ENCODE results near the gene CNTRL. TPM values are rescaled to one million over a fixed set of nuclear protein-coding genes. Genes with fewer than 3 reads are reported as not detected.

CNTRL gene
- polyA plus RNA-seq, 1 experiment: 3.6 TPM

GRCh38 chr9:121069396-121069795 is 5.4 kb upstream of the CNTRL start:
- DNase-seq (ENCODE audit: low read depth): no peak
- ChIA-PET POLR2A (no interaction called here), CTCF (interaction anchor here (1.3 kb wide), 1 partner anchor 314 kb away, joined by 3 read pairs; no protein-coding TSS in a partner anchor)
- TF ChIP-seq CTCF (IDR thresholded peaks at IDR 0.05; ENCODE audit: insufficient read depth, low read depth, low read length): no peak
- Histone ChIP-seq H3K4me3 (ENCODE audit: low read depth, low read length) (no peak overlapping the region), H3K36me3 (ENCODE audit: control insufficient read depth, insufficient read depth, low read length) (no peaks in the 10 kb centered on the region), H3K27me3 (ENCODE audit: control insufficient read depth, insufficient read depth, low read length) (no peaks in the 10 kb centered on the region)

GRCh38 chr9:121071370-121071755 is 3.4 kb upstream of the CNTRL start:
- no peaks in the 10 kb centered on the region for H3K27me3 ChIP-seq (ENCODE audit: control insufficient read depth, insufficient read depth, low read length)
- CTCF ChIA-PET: interaction anchor here (0.8 to 3.2 kb wide), 13 partner anchors 10 to 316 kb away, joined by 3 to 38 read pairs (median 5); no protein-coding TSS in a partner anchor
- peak overlapping the region; percentile 35 for H3K4me3 ChIP-seq (ENCODE audit: low read depth, low read length)
- POLR2A ChIA-PET: no interaction called here
- TF ChIP-seq CTCF (IDR thresholded peaks at IDR 0.05; ENCODE audit: insufficient read depth, low read depth, low read length): no peak
- no peak for DNase-seq (ENCODE audit: low read depth)
- no peaks in the 10 kb centered on the region for H3K36me3 ChIP-seq (ENCODE audit: control insufficient read depth, insufficient read depth, low read length)

- no peaks in the 10 kb centered on the region for H3K27me3 ChIP-seq (ENCODE audit: control insufficient read depth, insufficient read depth, low read length)
- no peaks in the 10 kb centered on the region for H3K36me3 ChIP-seq (ENCODE audit: control insufficient read depth, insufficient read depth, low read length)
- POLR2A ChIA-PET: no interaction called here
- CTCF ChIA-PET: interaction anchor here (0.8 to 3.2 kb wide), 16 partner anchors 8 to 316 kb away, joined by 3 to 38 read pairs (median 4); no protein-coding TSS in a partner anchor
- TF ChIP-seq CTCF (IDR thresholded peaks at IDR 0.05; ENCODE audit: insufficient read depth, low read depth, low read length): peak; percentile 36
- H3K4me3 ChIP-seq (ENCODE audit: low read depth, low read length): peak overlapping the region; percentile 35
- DNase-seq (ENCODE audit: low read depth): no peak
These were observed 2.9 kb upstream of the CNTRL start for GRCh38 chr9:121071756-121072421.

- Histone ChIP-seq H3K27me3 (ENCODE audit: control insufficient read depth, insufficient read depth, low read length) (no peaks in the 10 kb centered on the region), H3K4me3 (ENCODE audit: low read depth, low read length) (no peak overlapping the region), H3K36me3 (ENCODE audit: control insufficient read depth, insufficient read depth, low read length) (no peaks in the 10 kb centered on the region)
- no peak for TF ChIP-seq CTCF (IDR thresholded peaks at IDR 0.05; ENCODE audit: insufficient read depth, low read depth, low read length)
- CTCF ChIA-PET: interaction anchor here (0.6 to 3.2 kb wide), 7 partner anchors 9 to 520 kb away, joined by 3 to 38 read pairs (median 5); no protein-coding TSS in a partner anchor
- no peak for DNase-seq (ENCODE audit: low read depth)
- POLR2A ChIA-PET: interaction anchor here (0.5 to 0.8 kb wide), 3 partner anchors 205 to 851 kb away, joined by 4 to 22 read pairs (median 6); no protein-coding TSS in a partner anchor
These were observed 1.7 kb upstream of the CNTRL start for GRCh38 chr9:121073038-121073437.

DNA sequence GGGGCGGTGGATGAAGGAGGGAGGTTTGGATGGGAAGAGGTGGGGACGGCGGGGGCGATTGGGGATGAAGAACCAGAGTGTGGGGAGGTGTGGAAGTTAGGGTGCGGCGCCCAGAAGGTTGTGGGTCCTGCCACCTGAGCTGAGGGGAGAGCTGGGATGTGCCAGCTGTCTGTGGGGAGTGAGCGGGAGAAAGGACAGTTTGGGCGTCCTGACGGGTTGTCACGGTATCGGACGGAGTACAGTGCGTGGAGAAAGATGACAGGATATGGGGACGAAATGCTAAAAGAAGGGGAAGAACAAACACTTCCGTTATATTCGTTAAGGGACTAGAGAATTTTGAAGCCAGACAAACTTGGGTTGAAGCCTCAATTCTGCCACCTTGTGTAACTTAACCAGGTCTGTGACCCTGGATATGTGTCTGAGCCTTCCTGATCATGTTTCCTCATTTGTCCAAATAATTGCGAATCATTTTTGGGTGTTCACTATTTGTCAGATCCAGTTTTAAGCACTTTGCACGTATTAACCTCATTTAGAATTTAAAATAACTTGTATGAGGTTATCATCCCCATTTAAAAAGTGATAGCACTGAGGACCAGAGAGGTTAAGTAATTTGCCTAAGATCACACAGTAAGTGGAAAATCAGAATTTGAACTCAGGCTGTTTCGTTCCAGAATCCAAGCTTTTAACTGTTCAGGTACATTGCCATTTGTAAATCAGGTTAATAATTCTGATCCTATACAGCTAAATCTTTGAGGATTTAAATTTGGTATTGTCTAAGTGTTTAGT is 689 bp downstream of the CNTRL start:
- CTCF ChIA-PET: no interaction called here
- TF ChIP-seq CTCF (IDR thresholded peaks at IDR 0.05; ENCODE audit: insufficient read depth, low read depth, low read length): no peak
- no peak for DNase-seq (ENCODE audit: low read depth)
- POLR2A ChIA-PET: no interaction called here
- Histone ChIP-seq H3K4me3 (ENCODE audit: low read depth, low read length) (peak overlapping the region; percentile 69), H3K27me3 (ENCODE audit: control insufficient read depth, insufficient read depth, low read length) (no peaks in the 10 kb centered on the region), H3K36me3 (ENCODE audit: control insufficient read depth, insufficient read depth, low read length) (no peaks in the 10 kb centered on the region)

Measured in BJ (cell line).